ENCODE results near the gene ALDH7A1.

The ALDH7A1 gene

GRCh38 chr5:126484253-126484652 is 110.8 kb downstream of the ALDH7A1 start:
- no peak for TF ChIP-seq JUND (IDR thresholded peaks at IDR 0.05; ENCODE audit: low read depth)
- in situ Hi-C loops (cut with HindIII; ENCODE audit: low pct_unique_long_range_greater_than_20kb, low sequenced_read_pairs), result no loop called here
- DNase-seq (ENCODE audit: low read depth in 1 of 2, low spot score in 1 of 2), result no peak

- in situ Hi-C loops (cut with HindIII; ENCODE audit: low pct_unique_long_range_greater_than_20kb, low sequenced_read_pairs), result no loop called here
- no peak for TF ChIP-seq JUND (IDR thresholded peaks at IDR 0.05; ENCODE audit: low read depth)
- no peak for DNase-seq (ENCODE audit: low read depth in 1 of 2, low spot score in 1 of 2)
Measured at GRCh38 chr5:126483156-126483555, 111.9 kb downstream of the ALDH7A1 start.

- DNase-seq (ENCODE audit: low read depth in 1 of 2, low spot score in 1 of 2), result no peak
- no peak for TF ChIP-seq JUND (IDR thresholded peaks at IDR 0.05; ENCODE audit: low read depth)
- in situ Hi-C loops (cut with HindIII; ENCODE audit: low pct_unique_long_range_greater_than_20kb, low sequenced_read_pairs), result no loop called here
Measured at GRCh38 chr5:126482591-126482990, 112.4 kb downstream of the ALDH7A1 start.

- no peak for TF ChIP-seq JUND (IDR thresholded peaks at IDR 0.05; ENCODE audit: low read depth)
- in situ Hi-C loops (cut with HindIII; ENCODE audit: low pct_unique_long_range_greater_than_20kb, low sequenced_read_pairs), result no loop called here
- DNase-seq (ENCODE audit: low read depth in 1 of 2, low spot score in 1 of 2), result no peak
Measured at GRCh38 chr5:126481243-126481642, 113.8 kb downstream of the ALDH7A1 start.

Measured in T47D (cell line).